Measurements from ENCODE around the gene ATPAF1. TPM values are rescaled to one million over a fixed set of nuclear protein-coding genes. Genes with fewer than 3 reads are reported as not detected.

ATPAF1 gene
- total RNA-seq, 1 donor from 2014 or later, result 24.5 TPM

GRCh38 chr1:46618754-46619415 lies 49.3 kb downstream of the ATPAF1 start:
- Mint-ChIP-seq H3K4me3 (peak overlapping the region; percentile 32), H3K27me3 (no peaks in the 10 kb centered on the region), H3K27ac (peak overlapping the region; percentile 62), H3K36me3 (ENCODE audit: low read depth) (peaks cover 3% of the 10 kb centered on the region), H3K4me1 (peaks cover 49% of the 10 kb centered on the region), H3K9me3 (no peaks in the 10 kb centered on the region)
- no peak for TF ChIP-seq CTCF (IDR thresholded peaks at IDR 0.05)
- DNase-seq (no peak), ATAC-seq (ENCODE audit: low read depth) (no peak)
- ChIA-PET CTCF (no interaction called here), POLR2A (interaction anchor here (7.5 kb wide), 1 partner anchor 14 kb away, joined by 108 read pairs; the partner anchor contains the start of gene MKNK1)
- intact Hi-C loops (cut with micrococcal nuclease), result loop anchor here (5.0 to 10.0 kb wide), 2 partner anchors 48 to 314 kb away; partner anchors contain the start of genes ATPAF1, LRRC41 and UQCRH

- ATAC-seq (ENCODE audit: low read depth) (no peak), DNase-seq (no peak)
- peak overlapping the region; percentile 92 for H3K4me3 Mint-ChIP-seq
- intact Hi-C loops (cut with micrococcal nuclease), result loop anchor here (1.0 to 10.0 kb wide), 3 partner anchors 49 to 313 kb away; partner anchors contain the start of genes ATPAF1, EFCAB14, LRRC41 and UQCRH
- ChIA-PET POLR2A (interaction anchor here (7.5 kb wide), 1 partner anchor 13 kb away, joined by 108 read pairs; the partner anchor contains the start of gene MKNK1), CTCF (no interaction called here)
- H3K4me1 Mint-ChIP-seq, result peaks cover 58% of the 10 kb centered on the region
- TF ChIP-seq CTCF (IDR thresholded peaks at IDR 0.05), result no peak
- no peaks in the 10 kb centered on the region for H3K27me3 Mint-ChIP-seq
- no peaks in the 10 kb centered on the region for H3K9me3 Mint-ChIP-seq
- no peak overlapping the region for H3K27ac Mint-ChIP-seq
- peaks cover 4% of the 10 kb centered on the region for H3K36me3 Mint-ChIP-seq (ENCODE audit: low read depth)
Measured at GRCh38 chr1:46617833-46618232, 50.3 kb downstream of the ATPAF1 start.

- intact Hi-C loops (cut with micrococcal nuclease), result loop anchor here (1.0 to 10.0 kb wide), 3 partner anchors 50 to 312 kb away; partner anchors contain the start of genes ATPAF1, EFCAB14, LRRC41 and UQCRH
- Mint-ChIP-seq H3K27me3 (no peaks in the 10 kb centered on the region), H3K9me3 (no peaks in the 10 kb centered on the region), H3K36me3 (ENCODE audit: low read depth) (peaks cover 6% of the 10 kb centered on the region), H3K4me3 (peak overlapping the region; percentile 92), H3K27ac (peak overlapping the region; percentile 87), H3K4me1 (peaks cover 61% of the 10 kb centered on the region)
- POLR2A ChIA-PET, result interaction anchor here (0.6 to 7.5 kb wide), 3 partner anchors 12 to 414 kb away, joined by 3 to 108 read pairs (median 5); partner anchors contain the start of genes EFCAB14, LURAP1 and MKNK1
- DNase-seq (no peak), ATAC-seq (ENCODE audit: low read depth) (no peak)
- CTCF ChIA-PET, result no interaction called here
- TF ChIP-seq CTCF (IDR thresholded peaks at IDR 0.05), result no peak
Measured at GRCh38 chr1:46617108-46617800, 50.9 kb downstream of the ATPAF1 start.

GRCh38 chr1:46616277-46617107 lies 51.7 kb downstream of the ATPAF1 start, which contains the start of gene MOB3C:
MOB3C (minus strand) TSS chr1:46616811; CDS start chr1:46613321, 3,490 bp downstream.
- Mint-ChIP-seq H3K27me3 (no peaks in the 10 kb centered on the region), H3K4me1 (peaks cover 64% of the 10 kb centered on the region), H3K9me3 (no peaks in the 10 kb centered on the region), H3K27ac (peak within 1 kb of the TSS; percentile 87), H3K36me3 (ENCODE audit: low read depth) (peaks cover 6% of the 10 kb centered on the region), H3K4me3 (peak within 1 kb of the TSS; percentile 92)
- ATAC-seq (ENCODE audit: low read depth), result peak; percentile 89
- intact Hi-C loops (cut with micrococcal nuclease), result loop anchor here (1.0 to 10.0 kb wide), 4 partner anchors 12 to 312 kb away; partner anchors contain the start of genes ATPAF1, EFCAB14, LRRC41 and MKNK1
- POLR2A ChIA-PET, result interaction anchor here (0.6 to 7.5 kb wide), 3 partner anchors 12 to 413 kb away, joined by 3 to 108 read pairs (median 5); partner anchors contain the start of genes EFCAB14, LURAP1 and MKNK1
- CTCF ChIA-PET, result interaction anchor here (1.1 kb wide), 1 partner anchor 12 kb away, joined by 3 read pairs; the partner anchor contains the start of gene MKNK1
- no peak for TF ChIP-seq CTCF (IDR thresholded peaks at IDR 0.05)
- DNase-seq, result peak; percentile 62

All from activated B cell treated with CpG ODN at 0.5 μM for 24 hours (primary cell).